PC-3 (cell line): ENCODE data around the gene PPP1R13B.

ENCODE experiments used
- EZH2 ChIP-seq: fragments of 300-600 bp; sonication (generic); IDR thresholded peaks from one replicate; pipeline ENCODE4 v1.6.1; 2017; ENCODE audit warnings: antibody characterized with exemption, mild to moderate bottlenecking, low read length; ENCODE audit not compliant: unreplicated experiment
- TF ChIP-seq, protein P1 (sequence below): fragments of 300-600 bp; sonication (generic); conservative IDR thresholded peaks from 2 replicates; pipeline ENCODE4 v1.5.1; 2017; ENCODE audit warnings: antibody characterized with exemption, low read depth, mild to moderate bottlenecking, low read length

GRCh38 chr14:103715052-103716000 lies 132.0 kb downstream of the PPP1R13B start, which contains the start of the genes XRCC3 and ZFYVE21:
- TF ChIP-seq, protein P1, sequence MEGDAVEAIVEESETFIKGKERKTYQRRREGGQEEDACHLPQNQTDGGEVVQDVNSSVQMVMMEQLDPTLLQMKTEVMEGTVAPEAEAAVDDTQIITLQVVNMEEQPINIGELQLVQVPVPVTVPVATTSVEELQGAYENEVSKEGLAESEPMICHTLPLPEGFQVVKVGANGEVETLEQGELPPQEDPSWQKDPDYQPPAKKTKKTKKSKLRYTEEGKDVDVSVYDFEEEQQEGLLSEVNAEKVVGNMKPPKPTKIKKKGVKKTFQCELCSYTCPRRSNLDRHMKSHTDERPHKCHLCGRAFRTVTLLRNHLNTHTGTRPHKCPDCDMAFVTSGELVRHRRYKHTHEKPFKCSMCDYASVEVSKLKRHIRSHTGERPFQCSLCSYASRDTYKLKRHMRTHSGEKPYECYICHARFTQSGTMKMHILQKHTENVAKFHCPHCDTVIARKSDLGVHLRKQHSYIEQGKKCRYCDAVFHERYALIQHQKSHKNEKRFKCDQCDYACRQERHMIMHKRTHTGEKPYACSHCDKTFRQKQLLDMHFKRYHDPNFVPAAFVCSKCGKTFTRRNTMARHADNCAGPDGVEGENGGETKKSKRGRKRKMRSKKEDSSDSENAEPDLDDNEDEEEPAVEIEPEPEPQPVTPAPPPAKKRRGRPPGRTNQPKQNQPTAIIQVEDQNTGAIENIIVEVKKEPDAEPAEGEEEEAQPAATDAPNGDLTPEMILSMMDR = no peak
- TF ChIP-seq EZH2 = no peak
